Right kidney (tissue), 1 donor: ENCODE data around the gene OBSL1.

ENCODE experiments used
- DNase-seq: peaks from one replicate; pipeline ENCODE4 v3.0.0-alpha.2; 2016

OBSL1 gene

DNA sequence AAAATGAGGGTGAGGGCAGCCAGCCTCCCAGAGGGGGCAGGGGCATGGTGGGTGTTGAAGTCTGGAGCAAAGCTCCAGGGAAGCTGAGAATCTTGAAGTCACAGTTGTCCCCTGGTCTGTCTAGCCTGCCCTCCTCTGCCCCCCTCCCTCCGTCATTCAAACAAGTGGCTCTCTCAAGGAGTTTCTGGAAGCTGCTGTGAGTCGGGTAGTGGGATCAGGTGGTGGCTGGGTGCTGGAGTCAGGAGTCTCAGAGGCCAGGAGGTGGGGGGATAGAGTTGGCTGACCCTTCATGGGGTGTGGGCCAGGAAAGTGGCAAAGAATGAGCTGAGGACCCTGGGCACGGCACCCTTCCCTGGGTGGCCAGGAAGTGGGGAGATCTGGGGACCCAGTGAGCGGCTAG is 57.6 kb downstream of the OBSL1 start:
- DNase-seq: no peak

DNA sequence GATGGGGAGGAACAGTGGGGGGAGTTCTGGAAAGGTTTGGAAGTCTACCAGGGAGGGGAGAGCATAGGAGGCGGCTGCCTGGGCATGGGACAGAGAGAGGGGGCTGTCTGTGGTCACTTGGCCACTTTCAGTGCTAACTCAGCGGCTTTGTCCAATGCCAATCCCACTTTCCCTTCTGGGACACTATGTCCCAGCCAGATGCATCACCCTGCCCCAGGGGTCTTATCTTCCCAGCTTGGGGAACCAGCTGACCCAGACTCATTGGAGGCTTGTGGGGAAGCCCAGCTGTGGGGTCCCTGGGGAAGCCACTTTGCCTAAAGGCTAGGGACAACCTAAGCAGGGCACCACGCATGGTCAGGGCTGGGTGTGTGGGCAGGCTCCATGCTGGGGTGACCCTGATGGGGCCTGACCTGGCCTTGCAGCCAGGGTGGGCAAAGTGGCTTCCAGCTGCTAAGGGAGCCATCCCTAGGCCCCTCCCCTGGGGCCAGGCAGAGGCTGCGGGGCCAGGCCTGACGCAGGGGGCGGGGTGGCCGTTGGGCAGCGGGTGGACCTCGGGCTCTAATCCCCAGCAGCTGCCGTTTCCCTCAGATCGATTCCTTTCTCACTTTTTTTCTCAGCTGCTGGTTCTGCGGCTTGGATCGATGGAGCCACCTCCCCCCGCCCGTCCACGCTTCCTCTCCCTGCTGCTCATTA is 58.7 kb downstream of the OBSL1 start:
- no peak for DNase-seq

DNA sequence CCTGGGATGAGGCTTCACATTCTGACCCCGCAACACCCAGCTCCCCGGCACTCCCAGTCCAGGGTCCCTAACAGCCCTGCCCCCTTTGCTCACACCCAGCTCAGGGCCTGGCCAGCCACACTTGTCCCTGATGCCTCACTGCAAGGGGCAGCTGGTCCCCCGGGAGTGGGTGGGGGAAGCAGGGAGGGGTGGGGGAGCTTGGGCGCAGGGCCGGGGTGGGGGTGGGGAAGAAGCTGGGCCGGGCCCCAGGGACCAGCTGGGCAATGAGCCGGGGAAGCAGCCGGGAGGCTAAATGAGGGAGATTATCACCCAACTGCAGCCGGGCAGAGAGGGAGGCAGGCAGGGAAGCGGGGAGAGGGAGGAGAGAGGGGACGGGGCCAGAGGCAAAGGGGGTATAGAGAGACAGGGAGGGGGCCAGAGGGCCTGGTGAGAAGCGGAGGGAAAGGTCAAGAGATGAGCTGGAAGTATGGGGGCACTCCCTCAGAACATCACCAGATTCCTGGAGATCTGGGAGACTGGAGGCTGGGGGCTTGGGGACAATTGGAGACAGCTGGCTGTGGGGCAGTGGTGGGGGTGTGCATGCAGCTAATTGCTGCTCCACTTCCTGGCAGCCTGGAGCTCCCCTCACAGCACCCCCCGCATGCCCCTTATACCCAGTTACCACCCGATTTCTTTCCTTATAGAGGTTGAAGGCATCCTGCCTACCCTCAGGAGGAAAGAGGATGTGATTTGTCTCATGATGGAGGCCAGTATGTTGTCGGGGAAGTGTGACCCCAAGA is 59.6 kb downstream of the OBSL1 start:
- DNase-seq: no peak

DNA sequence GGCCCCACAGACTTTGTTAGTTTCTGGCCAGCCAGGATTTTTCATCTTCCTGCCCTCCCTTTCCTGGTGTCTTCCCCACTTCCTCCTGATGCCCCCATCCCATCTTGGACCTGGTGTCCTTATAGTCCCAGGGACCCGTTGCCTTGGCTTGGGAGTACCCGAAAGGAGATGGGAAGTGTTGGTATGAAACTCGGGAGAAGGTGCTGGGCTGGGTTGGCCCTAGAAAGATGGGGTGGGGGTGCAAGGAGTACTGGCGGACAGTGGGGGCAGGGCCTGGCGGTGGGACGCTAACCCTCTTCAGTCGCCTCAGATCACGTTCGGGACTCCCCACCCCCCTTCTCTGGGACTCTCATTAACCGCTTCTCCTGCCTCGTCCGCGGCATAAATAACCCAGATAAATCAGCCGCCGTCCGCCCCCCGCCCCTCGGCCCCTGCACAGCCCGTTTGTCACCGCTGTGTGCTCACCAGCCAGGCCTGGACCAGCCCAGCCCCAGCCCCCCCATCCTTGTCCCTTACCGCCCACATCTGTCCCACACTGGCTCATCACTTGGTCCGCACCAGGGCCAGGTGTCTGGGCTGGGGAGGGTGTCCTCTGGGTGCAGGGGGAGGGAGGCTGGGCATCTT is 60.7 kb downstream of the OBSL1 start:
- no peak for DNase-seq

DNA sequence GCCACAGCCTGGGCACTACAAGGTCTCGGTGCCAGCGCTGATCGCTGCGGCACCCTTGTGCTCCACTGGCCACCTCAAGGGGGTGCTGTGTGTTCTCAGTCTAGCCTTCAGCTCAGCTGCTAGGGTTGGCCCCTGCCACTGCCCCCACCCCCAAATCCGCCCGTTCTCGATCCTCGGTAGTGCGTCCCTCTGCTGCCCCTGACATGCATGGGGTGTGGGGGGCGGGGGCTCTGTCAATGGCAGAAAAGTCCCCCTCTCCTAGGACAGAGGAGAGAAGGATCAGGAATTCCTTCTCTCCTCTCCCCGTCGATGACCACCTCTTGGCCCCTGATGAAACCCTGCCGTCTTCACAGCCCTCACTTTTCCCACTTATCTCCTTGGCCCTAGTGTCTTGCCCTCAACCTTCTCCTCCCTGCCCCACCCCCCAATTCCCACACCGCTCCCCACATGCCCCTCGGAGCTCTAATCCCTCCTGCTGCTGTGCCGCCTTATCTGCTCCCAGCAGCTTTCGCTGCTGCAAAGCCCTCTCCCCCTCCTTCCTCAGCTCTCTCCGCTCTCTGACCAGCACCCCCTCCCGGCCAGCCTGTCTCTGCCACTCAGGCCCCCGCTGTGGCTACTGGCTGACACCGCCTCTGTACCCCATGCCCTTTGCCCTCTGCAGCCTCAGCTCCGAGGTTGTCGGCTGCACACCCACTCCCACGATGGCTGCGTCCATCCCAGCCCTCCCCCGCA is 61.4 kb downstream of the OBSL1 start:
- DNase-seq: peak; percentile 70

DNA sequence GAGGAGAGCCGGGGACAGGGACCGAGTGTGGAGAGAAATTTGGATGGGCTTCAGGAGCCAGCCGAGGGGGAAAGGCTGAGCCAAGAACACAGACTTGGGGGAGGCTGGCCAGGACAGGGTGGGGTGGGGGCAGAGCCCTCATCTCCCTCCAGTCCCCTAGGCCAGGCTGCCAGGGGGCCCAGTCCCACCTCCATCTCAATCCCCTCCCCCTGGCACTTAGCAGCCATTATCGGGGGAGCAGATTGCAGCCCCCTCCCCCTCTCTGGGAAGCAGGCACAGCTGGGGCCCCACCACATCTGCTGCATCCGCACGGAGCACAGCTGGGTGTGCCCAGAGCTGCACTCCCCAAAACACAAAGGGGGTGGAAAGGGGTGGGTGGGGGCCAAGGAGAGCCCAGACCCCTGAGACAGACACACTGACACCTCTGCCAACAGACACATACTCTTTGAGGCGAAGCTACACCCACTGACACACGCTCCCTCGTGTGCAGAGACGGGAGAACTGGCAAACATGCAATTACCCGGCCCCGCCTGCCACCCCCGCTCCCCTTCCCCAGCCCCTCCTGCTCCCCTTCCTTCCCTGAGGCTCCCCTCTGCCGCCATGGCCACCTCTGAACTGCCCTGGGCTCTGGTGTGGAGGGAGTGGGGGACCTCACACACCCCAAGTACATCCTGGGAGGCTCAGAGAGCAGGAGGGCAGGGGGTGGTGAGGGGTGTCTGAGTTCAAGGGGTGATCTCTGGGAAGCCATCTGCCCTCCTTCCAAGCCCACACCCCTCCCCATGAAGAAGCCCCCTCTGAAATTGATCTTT is 62.2 kb downstream of the OBSL1 start:
- peak; percentile 37 for DNase-seq

DNA sequence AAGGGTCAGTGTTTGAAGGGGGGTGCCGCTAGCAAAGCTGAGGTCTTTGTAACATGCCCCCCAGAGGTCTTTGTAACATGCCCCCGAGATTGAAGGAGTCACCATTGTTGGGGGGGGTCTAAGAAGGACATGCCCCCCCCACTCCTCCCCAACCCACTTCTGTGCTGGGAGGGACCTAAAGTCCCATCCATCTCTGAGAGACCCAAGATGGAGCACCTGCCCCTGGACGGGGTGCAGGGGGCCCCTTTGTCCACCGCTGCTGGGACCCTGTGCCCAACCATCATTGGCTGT is 63.0 kb downstream of the OBSL1 start:
- no peak for DNase-seq

DNA sequence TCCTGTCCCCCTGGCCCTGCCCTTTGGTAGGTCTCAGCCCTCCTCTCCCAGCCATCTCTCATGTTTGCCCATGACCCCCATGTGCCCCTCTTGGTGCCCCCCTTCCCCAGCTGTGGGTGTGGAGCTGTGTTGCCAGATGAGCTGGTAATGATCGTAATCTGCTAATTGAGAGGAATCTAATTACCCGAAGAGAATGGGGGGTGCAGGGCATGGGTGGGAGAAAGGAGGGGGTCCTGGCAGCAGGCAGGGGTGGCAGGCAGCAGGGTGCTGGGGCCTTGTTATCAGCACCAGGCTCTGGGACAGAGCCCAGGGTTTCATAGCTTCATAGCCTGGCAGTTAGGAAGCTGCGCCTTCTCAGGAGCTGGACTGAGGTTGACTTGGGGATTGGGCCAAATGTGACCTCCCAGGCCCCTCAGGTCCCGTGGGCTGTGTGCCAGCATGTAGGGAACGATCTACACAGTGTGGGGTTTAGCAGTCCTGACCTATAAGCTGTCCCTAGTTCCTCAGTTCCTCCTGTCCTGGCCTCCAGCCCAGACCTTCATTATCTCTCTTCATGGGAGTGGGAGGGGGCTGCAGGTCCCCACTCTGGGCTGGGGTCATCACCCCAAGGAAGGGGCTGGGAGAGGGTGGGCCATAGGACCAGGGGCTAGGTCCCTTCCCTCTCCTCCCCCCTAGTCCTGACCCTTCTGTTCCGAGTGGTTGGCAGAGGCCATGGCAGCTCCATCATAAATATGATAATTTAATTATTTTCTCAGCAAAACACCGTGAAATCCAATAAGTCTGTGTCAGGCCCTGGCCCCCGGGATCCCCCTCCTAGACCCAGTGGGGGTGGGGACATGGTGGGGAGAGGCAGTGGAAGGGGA is 63.5 kb downstream of the OBSL1 start:
- no peak for DNase-seq

DNA sequence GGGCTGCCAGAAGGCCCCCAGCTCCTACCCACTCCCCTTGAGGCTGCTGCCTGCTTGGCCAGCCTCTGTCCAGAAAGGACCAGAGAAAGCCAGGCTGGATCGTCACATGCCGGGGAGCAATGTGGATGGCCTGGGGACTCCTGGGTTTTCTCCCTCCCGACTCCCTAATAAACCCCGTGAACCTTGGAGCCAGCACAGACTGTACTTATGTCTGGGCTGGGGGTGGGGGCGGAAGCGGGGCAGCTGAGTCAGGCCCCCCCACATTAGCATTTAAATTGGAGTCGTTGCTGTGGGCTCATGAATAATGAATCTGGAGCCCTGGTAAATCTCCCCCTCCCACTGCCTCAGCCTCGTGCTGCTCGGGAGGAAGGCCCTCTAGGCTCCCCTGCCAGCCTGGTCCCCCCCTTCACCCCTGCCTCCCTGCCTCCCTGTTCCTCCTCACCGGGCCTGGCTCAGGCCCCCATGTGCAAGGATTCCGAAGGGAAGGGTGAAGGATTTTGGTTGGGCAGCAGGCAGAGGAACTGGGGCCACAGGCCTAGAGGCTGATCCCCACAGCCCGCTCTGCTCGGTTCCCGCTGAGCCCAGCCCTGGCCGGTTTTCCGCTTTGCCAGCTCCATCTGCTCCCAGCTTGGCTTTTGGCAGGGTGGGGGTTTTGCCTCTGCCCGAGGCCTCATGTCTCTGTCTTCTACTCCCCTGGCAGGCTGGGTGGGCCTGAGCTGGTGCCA is 64.4 kb downstream of the OBSL1 start:
- no peak for DNase-seq

DNA sequence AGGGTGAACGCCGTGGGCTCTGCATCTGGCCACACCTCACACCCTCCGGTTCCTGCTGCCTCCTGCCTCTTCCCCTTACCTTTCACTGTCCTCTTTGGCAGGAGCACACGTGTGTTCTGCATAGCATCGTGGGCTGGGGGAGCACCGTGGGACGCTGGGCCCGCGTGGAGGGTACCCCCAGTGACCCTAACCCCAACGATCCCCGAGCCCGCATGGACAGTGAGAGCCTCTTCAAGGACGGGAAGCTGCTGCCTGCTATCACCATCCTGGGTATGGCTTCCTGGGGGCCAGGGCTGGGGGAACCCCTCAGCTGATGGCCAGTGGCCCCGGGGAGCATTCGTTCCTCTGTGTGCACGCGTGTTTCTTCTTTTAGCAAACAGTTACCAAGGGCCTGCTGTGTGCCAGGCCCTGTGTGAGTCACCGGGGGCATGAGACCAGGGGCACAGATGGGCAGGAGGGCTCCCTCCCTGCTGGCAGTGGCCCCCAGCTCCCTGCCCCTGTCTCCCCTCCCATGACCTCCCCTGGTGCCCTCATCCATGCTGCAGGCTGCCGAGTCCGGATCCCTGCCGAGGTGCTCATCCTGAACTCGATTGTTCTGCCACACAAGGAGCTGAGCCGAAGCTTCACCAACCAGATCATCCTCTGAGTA is 65.1 kb downstream of the OBSL1 start:
- no peak for DNase-seq

DNA sequence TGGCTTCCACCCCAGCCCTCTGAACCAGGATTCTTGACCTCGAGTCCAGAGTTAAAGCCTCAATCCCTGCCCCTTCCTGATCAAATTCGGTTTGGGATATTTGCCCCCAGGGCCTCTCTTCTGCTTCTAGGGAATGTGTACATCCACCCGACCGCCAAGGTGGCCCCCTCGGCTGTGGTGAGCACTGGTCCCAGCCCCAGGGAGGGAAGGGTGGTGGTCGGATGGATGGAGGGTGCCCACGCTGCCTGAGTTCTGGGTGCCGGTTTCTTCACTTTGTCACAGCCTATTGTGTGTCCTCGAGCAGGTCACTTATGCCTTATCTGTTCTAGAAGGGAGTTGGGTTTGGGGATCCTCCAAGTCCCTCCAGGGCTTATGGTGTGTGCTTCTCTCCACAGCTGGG is 65.8 kb downstream of the OBSL1 start:
- no peak for DNase-seq

DNA sequence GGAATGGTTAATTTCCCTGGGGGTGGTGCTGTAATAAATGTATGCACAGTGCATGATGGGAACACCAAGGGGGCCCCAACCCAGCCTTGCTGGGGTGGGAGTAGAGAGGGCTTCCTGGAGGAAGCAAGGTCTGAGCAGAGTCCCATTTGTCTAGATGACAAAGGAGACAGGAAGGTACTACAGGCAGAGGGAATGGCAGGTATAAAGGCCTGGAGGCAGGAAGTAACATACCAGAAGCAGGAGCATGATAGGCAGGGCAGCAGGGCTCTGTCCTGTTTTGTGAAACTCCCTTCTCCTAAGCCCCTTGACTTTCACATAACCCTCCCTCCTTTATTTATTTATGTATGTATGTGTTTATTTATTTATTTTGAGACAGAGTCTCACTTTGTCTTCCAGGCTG is 68.7 kb downstream of the OBSL1 start:
- no peak for DNase-seq

DNA sequence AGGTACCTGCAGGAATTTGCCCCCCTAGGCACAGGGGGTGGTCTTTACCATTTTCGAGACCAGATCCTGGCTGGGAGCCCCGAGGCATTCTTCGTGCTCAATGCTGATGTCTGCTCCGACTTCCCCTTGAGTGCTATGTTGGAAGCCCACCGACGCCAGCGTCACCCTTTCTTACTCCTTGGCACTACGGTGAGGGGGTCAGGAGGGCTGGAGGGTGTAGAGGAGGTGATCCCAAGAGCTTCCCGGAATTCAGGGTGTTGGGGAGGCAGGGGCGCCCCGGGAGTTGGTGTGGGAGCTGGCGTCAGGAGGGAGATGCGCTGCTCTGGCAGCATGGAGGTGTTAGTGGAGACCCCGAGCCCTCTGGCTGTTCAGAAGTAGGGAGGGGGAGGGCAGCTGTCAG is 69.5 kb downstream of the OBSL1 start:
- DNase-seq: no peak
